A549 (cell line): ENCODE data around the gene ELN.

Experiments
- CTCF ChIP-seq: fragments of >200 bp; sonication (Bioruptor Twin); formaldehyde crosslinking; IDR thresholded peaks from 3 replicates; pipeline ENCODE4 v1.5.1; 2016
- MAZ ChIP-seq: fragments of 150-350 bp; IDR thresholded peaks from 2 replicates; pipeline ENCODE4 v1.6.1; 2014; ENCODE audit warnings: antibody characterized with exemption, low read depth, low read length, borderline replicate concordance
- POLR2A ChIP-seq: IDR thresholded peaks from 2 replicates; pipeline ENCODE4 v1.6.1; 2012; ENCODE audit warnings: mild to moderate bottlenecking, low read length

DNA sequence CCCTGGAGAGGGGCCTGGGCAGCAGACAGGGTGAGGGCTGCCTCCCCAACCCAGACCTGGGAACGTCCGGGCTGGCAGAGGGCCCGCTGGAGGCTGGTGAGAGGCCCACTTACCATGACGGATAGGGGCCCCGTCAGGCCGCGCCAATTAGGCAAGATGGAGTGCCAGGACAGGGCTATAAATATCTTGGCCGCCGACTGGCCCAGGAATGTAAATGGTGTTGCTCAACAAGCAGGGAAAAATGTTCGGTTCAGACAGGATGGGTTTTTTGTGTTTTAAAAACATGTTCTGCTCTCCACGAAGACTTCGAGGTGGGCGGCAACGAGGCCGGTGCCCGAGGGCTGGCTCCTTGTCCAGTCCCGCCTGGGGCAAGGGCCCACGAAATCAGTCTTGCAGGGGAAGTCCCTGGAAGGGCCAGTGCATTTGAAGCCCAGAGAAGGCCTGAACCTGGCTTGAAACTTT, 35.8 kb upstream of the ELN start:
- no peak for TF ChIP-seq MAZ
- TF ChIP-seq POLR2A = no peak
- TF ChIP-seq CTCF = no peak
